Measurements from ENCODE around the gene CSTB. TPM values are rescaled to one million over a fixed set of nuclear protein-coding genes. Genes with fewer than 3 reads are reported as not detected.

CSTB gene
- total and polyA plus RNA-seq, 2 of the 8 experiments (the other 6 are each of a cell fraction or from before 2014, with no cell fraction given) = 53.8 to 64.1 TPM

DNA sequence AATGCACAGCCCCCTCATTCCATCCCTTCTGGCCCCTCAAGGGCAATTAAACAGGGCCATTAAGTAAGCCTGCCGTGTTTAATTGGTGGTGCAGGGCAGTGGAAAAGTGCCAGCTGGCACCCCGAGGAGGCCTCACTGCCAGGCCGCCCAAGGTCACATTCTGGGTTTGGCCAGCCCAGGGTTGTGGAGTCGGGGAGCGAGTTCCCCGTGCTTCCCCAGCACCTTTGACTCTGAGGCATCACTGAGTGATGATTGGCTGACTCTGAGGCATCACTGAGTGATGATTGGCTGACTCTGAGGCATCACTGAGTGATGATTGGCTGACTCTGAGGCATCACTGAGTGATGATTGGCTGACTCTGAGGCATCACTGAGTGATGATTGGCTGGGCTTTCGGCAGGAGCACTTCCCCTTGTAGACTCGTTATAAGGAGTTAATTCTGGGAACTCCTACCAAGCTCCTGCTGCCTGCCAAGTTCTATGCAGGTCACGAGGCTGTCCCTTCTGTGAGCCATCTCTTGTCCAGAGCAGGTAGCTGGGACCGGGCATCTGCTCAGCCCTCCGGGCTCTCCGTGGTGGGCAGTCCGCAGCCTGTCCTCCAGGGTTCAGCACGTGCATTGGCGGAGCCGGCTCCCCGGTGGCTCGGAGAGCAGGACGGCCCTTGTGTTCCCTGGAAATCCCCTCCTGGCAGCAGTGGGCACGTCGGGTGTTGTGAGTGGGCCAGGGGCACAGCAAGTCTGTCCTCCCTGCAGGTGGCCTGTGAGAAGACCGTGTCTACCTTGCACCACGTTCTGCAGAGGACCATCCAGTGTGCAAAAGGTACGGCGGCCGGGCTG is 20.9 kb downstream of the CSTB start:
- Histone ChIP-seq H3K4me2 (ENCODE audit: insufficient read depth in 1 of 2, low read depth in 2 of 2, low read length in 2 of 2) (no peak overlapping the region), H3K27me3 (replicated peaks in 1 of 4; ENCODE audit: control insufficient read depth in 3 of 4, extremely low read depth in 1 of 4, insufficient read depth in 3 of 4, low read length in 3 of 4) (no peaks in the 10 kb centered on the region)
- CTCF ChIA-PET (ENCODE audit: partially characterized antibody) = interaction anchor here (1.4 kb wide), 1 partner anchor 14 kb away, joined by 3 read pairs; no protein-coding TSS in a partner anchor

More for the DNA sequence above, 20.9 kb downstream of the CSTB start:
- H3K23ac ChIP-seq (ENCODE audit: insufficient read length) = no peak overlapping the region
- H2BK12ac ChIP-seq (ENCODE audit: low read depth, low read length) = no peak overlapping the region
- H3K27ac ChIP-seq (ENCODE audit: low read depth, low read length) = no peak overlapping the region
- no peak overlapping the region for H4K8ac ChIP-seq (ENCODE audit: extremely low read depth, insufficient read depth, low read length)
- no peak overlapping the region for H2BK20ac ChIP-seq (ENCODE audit: low read length)
- peaks cover 7 to 39% (median 22%) of the 10 kb centered on the region in 4 experiments; a peak in 7 of 8 replicates for H3K36me3 ChIP-seq (ENCODE audit: control insufficient read depth in 2 of 4, insufficient read depth in 4 of 4, low read length in 3 of 4)
- H3K56ac ChIP-seq (replicated peaks; ENCODE audit: insufficient read length, low read depth, low read length) = no peak overlapping the region
- no peaks in the 10 kb centered on the region for H3K9me3 ChIP-seq (ENCODE audit: insufficient read depth in 2 of 2, low read depth in 1 of 2, low read length in 1 of 2)
- H3K79me2 ChIP-seq (ENCODE audit: control insufficient read depth in 1 of 2, insufficient read depth in 2 of 2, low read length in 2 of 2) = no peaks in the 10 kb centered on the region
- 93% methylated on average over 26 of the region's 26 CpGs; no CpG with 5 or more reads in 1 of the 2 experiments for WGBS, 2 experiments (ENCODE audit: extremely low coverage in 1 of 2, insufficient coverage in 1 of 2, insufficient read length in 1 of 2, insufficient replicate concordance in 2 of 2, low coverage in 1 of 2, low lambda C conversion rate in 2 of 2, missing lambda C conversion rate in 1 of 2)
- H3K18ac ChIP-seq (ENCODE audit: extremely low read depth, low read length) = no peak overlapping the region
- no peak overlapping the region for H2BK120ac ChIP-seq (replicated peaks; ENCODE audit: low read depth, low read length)
- no peak overlapping the region for H2BK5ac ChIP-seq (ENCODE audit: low read depth, low read length)
- H3K4me1 ChIP-seq (replicated peaks in 1 of 4; ENCODE audit: control insufficient read depth in 3 of 4, insufficient read depth in 4 of 4, low read length in 3 of 4) = no peaks in the 10 kb centered on the region
- H2AFZ ChIP-seq (ENCODE audit: low read length) = no peak overlapping the region
- no peak for DNase-seq (ENCODE audit: low read depth in 1 of 2, low spot score in 2 of 2)
- peaks cover 2 to 16% of the 10 kb centered on the region in 2 experiments for H4K20me1 ChIP-seq (replicated peaks in 1 of 2; ENCODE audit: control insufficient read depth in 1 of 2, insufficient read depth in 2 of 2, low read length in 2 of 2)
- peaks cover 2% of the 10 kb centered on the region; the same call in 1 of the 2 replicates for H3K79me1 ChIP-seq (ENCODE audit: low read depth, low read length)
- no peak overlapping the region for H4K91ac ChIP-seq (replicated peaks; ENCODE audit: insufficient read length, low read length)
- H3K14ac ChIP-seq (ENCODE audit: insufficient read length) = no peak overlapping the region
- no peak overlapping the region for H2BK15ac ChIP-seq (ENCODE audit: low read length)
- H3K9ac ChIP-seq (replicated peaks in 1 of 4; ENCODE audit: extremely low read depth in 1 of 4, low read depth in 3 of 4, low read length in 3 of 4) = no peak overlapping the region
- H4K5ac ChIP-seq (ENCODE audit: insufficient read length, low read depth, low read length) = no peak overlapping the region
- TF ChIP-seq SP1 (IDR thresholded peaks at IDR 0.05; ENCODE audit: low read depth, low read length) = peak; percentile 84
- peak; percentile 69 for TF ChIP-seq CHD2 (IDR thresholded peaks at IDR 0.05; ENCODE audit: low read length)
- no peak for TF ChIP-seq SUZ12 (IDR thresholded peaks at IDR 0.05; ENCODE audit: low read length)
- TF ChIP-seq, protein P1, sequence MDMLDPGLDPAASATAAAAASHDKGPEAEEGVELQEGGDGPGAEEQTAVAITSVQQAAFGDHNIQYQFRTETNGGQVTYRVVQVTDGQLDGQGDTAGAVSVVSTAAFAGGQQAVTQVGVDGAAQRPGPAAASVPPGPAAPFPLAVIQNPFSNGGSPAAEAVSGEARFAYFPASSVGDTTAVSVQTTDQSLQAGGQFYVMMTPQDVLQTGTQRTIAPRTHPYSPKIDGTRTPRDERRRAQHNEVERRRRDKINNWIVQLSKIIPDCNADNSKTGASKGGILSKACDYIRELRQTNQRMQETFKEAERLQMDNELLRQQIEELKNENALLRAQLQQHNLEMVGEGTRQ (IDR thresholded peaks at IDR 0.05; ENCODE audit: low read length) = no peak
- no peak for TF ChIP-seq RXRA (IDR thresholded peaks at IDR 0.05; ENCODE audit: insufficient read depth, low read depth, low read length)
- TF ChIP-seq KDM1A (IDR thresholded peaks at IDR 0.05; ENCODE audit: borderline replicate concordance, low read length) = no peak
- H3K4me3 ChIP-seq (ENCODE audit: extremely low read depth in 1 of 4, insufficient read depth in 2 of 4, low read depth in 3 of 4, low read length in 4 of 4) = no peak overlapping the region
- no peak overlapping the region for H3K4ac ChIP-seq (replicated peaks; ENCODE audit: insufficient read length, low read depth, low read length)
- H3K23me2 ChIP-seq (ENCODE audit: low read depth, low read length) = no peaks in the 10 kb centered on the region
- no peak for FAIRE-seq
- H2AK5ac ChIP-seq (ENCODE audit: low read depth, low read length) = no peak overlapping the region
- POLR2A ChIA-PET (ENCODE audit: partially characterized antibody) = interaction anchor here (1.4 kb wide), 1 partner anchor 32 kb away, joined by 3 read pairs; no protein-coding TSS in a partner anchor
